HG02678 (cell line): ENCODE data around the gene AOX1.
"Not testable (repeated sequence)": the region's sequence is repeated elsewhere in the genome, so short reads cannot be mapped to it uniquely, and the experiment has no call there.

Source experiments
- ATAC-seq: cut with Tn5 transposase; IDR thresholded peaks from one replicate; pipeline ENCODE4 v1.9.1; 2021; ENCODE audit warnings: mild to moderate bottlenecking, moderate library complexity; ENCODE audit not compliant: unreplicated experiment

The AOX1 gene

DNA sequence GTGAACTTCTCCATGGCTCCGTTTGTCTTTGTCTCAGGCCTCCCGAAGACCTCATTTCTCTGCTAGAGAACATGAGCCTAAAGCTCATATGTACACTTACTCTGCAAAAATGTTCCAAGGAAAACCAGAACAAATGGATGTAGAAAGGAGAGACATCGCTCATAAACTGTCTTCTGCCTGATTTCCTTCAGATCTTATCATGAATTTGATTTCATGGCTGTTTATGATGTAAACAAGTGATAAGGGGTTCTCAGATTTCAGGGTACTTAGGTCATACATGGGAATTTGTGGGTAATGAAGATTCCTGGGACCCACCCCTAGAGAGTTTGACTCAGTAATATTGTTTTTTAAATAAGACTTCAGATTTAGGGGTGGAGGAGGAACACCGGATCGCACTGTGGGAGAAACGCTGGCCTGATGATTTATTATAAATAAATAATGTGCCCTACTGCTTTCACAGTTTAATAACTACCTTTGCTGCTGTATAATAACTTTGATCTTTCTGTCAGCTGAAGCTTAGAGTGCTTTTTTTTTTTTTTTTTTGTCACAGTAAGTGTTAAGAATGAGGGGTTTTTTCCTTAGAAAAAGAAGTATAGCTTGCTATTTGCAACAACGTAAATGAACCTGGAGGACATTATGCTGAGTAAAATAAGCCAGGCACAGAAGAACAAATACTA lies 14.9 kb downstream of the AOX1 start:
- no peak for ATAC-seq

DNA sequence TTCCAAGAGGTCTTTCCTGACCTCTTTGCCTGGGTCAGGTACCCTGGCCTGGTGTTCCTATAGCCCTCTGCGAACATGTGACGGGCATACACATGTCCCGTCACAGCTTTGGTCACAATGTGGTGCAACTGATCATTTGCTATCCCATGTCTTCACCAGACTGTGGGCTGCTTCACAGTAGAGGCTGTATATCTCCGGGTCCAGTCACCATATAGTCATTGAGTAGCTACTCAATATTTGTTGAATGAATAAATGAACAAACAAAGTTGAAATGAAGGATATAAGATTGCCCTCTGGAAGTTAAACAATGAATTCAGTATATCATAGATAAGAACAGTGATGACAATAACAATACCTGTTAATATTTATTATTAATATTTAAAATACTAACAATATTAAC lies 16.8 kb downstream of the AOX1 start:
- ATAC-seq, result no peak

DNA sequence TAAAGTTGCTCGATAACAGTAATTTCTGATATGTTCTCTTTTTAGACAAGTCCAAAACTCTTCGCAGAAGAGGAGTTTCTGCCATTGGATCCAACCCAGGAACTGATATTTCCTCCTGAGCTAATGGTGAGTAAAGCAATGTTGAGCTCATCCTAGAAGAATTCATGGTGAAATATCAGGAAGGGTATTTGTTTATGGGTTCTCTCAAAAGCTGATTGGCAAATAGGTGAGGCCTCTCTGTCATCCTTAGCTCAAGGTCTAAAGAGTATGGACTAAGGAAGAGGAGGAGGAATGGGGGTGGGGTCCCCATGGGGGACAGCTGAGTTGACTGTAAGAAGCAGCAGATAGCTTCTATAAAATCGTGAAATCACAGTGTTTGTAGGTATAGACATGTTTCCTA lies 18.2 kb downstream of the AOX1 start:
- ATAC-seq, result no peak

DNA sequence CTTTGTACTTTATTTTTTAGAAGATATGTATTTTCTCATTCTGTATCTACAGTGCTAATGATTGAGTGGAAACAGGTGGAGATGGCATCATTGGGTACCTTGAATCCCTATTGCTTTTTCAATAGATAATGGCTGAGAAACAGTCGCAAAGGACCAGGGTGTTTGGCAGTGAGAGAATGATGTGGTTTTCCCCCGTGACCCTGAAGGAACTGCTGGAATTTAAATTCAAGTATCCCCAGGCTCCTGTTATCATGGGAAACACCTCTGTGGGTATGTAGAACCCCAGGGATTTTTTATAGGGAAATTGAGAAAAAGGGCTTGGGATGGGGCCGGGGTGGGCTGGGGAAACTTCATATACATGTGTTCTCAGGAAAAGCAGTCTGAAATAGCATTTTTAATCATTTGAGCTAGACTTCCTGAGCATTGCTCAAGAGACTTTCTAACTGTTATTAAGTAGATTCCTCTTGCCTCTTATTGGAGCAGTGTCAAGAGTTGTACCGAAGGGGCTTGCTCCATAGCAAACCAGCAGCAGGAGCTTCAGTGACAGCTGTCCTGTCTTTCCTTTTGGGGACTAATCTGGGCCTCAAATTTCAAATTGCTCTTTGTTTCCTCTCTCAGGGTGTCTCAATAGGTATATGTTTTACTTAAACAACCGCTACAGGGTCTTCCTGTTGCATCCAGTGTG lies 18.9 kb downstream of the AOX1 start:
- no peak for ATAC-seq

DNA sequence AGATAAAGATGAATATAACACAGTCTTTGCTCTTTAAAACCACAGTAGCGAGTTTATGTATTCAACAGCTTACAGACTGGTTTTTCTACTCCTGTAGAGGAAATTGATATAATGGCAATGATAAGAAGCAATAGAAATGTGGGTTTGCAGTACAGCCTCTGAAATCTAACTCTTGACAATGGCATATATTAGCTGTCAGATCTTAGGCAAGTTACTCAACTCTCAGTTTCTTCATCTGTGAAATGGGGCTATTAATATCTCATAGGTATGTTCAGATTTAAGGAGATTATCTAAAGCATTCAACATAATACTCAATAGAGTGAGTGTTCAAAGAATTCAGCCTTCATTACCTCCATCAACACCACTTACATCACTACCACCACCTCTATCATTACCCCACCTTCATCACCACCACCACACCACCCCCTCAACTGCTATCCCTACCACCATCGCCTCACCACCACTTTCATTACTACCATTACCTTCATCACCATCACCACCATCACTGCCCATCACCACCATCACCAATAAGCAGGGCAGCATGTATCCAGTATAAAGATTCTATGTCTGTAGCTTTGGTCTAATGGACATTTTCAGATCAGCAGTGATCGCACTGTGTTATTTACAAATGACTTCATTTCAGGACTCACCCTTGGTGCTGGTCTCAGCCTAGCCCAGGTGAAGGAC lies 22.7 kb downstream of the AOX1 start:
- ATAC-seq, result no peak

DNA sequence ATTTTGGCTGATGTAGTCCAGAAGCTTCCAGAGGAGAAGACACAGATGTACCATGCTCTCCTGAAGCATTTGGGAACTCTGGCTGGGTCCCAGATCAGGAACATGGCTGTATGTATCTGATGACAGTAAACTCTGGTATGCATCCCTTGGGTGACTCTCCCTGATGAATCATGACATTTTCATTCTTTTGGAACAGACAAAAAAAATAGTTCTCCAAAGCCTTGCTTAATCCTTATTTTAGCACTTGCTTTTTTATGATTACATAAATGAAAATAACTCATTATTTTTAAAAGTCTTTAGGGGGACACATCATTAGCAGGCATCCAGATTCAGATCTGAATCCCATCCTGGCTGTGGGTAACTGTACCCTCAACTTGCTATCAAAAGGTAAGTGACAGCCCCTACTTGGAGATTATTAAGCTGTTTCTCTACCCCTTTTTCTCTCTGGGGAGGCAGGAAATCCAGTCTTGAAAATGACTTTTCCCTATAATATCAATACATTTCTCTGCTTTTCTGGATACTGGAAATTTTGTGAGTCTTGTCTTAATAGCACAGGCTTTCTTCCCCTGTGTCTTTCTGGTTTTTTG lies 23.3 kb downstream of the AOX1 start:
- no peak for ATAC-seq

DNA sequence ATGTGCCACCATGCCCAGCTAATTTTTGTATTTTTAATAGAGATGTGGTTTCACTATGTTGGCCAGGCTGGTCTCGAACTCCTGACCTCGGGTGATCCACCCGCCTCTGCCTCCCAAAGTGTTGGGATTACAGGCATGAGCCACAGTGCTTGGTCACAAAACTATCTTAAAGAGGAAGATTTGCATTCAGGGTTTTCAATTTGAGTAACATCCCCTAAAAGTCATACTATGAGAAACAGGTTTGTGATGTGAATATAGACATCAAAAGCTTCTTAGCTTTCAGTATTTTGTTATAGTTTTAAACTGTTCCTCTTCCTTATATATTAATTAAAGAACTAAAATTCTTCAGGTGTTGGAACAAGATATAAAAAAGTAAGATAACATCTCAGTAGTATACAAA lies 24.4 kb downstream of the AOX1 start:
- ATAC-seq, result not testable (repeated sequence)

DNA sequence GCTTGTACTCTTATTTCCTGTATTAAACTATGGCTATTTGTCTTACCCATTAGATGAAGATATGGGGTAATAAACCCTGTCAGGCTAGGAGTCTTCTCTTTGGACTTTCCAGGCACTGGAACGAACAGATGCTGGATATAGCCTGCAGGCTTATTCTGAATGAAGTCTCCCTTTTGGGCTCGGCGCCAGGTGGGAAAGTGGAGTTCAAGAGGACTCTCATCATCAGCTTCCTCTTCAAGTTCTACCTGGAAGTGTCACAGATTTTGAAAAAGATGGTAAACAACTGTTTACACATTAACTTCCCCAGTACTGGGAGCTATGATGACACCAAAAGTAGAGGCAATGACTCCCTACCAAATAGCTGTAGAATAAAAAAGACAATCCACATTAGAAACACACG lies 27.9 kb downstream of the AOX1 start:
- ATAC-seq, result no peak

DNA sequence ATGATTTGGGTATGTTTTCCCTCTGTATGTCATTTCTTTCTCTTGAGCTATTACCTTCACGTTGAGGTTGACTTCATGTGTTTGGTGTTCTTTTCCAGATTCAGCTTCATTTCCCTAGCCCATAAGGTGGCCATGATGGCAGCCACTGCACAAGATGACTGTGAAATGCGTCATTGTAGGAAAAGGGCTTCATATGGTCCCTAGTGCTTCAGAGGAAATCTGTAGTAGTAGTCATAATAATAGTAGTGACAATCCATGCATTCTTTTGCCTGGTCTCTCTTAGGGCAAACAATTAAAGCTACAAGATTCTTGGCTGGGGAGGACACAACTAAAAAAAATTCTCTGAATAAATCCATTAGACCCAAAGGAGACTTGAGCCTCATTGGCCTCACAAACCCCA lies 28.4 kb downstream of the AOX1 start:
- ATAC-seq, result no peak

DNA sequence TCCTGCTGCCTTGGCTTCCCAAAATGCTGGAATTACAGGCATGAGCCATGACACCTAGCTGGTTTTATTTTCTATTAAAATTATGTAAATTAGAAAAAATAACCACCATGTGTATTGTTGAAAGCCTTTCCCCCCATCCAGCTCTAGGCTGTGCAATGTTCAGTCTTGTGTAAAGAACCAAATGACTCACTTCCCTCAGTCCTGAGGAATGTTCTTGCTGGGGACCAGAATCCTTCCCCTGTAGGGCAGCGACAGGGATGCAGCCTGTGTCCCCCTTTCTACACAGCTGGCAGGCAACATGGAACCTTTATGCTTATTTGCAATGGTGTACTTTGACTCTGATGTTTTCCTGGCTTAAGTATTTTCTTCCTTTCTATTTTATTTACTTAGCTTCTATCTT lies 29.4 kb downstream of the AOX1 start:
- ATAC-seq, result no peak

DNA sequence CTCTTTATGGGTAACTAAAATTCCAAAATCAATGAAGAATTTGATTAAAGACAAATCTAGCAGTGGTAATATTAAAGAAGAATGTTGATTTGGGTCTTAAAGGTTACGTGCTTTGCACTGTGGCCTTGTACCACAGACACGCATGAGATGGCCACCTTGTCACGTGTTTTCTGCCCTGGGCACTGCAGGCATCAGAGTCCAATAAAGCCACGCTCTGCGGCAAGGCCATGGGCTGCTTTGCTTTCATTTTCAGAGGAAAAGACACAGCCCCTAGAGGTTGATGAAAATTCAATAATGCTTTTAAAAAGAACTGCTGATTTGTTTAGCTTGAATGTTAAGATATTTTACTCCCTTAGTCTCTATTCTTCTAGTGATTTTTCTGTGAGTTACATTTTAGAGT lies 30.4 kb downstream of the AOX1 start:
- peak; percentile 71 for ATAC-seq

DNA sequence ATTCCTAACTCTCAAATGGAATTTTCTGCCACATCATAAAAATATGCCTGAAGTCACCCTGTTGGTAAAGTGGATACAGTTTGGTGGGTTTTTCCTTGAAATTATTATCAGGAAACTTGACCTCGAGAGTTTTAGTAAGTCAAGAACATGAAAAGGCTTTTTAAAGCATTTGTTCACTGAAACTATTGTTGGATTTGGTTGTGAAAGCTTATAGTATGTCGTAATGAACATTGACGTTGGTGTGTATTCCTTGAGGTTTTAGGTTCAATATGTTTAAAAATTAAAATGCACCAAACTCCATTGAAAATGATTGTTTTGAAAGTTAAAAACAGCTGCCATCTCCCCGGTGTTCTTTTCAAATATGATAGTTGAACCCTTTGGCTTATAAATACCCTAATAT lies 30.8 kb downstream of the AOX1 start:
- no peak for ATAC-seq

DNA sequence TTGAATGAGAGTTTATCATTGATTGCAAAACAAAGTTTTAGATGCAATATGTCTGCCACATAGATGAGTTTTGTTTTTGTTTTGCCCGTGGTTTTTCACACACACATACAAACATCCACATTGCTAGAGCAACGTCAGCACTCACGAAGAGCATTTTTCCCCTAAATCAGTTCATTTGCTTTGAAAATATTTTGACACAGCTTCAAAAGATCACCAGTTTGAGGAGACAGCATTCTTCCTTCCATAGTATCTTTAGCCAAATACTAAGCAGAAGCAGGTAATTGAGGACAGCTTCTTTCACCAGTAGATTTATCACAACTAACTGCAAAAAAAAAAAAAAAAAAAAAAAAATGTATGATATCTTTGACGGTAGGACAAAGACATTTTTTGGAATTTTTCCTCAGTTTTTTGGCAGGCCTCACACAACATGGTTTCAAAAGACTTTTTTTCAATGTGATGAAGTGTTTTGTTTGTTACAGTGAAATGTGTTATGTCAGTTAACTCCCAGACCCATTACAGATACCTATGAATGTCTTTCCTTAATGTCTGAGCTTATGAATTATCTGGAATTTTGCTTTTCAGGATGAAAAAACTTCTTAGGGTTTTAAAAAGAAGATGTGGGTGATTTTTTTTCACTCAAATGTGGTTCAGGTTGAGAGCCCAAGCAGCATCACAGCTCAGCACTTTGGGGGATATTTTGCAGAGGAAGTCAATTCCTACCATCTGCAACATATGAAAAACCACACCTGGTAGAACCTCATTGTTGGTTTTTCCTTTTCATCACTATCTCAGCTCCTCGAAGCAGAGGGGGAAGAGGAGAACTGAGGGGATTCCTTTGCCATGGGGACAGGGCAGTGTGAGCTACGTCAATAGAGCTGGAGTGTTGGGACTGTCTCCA lies 31.6 kb downstream of the AOX1 start:
- no peak for ATAC-seq

DNA sequence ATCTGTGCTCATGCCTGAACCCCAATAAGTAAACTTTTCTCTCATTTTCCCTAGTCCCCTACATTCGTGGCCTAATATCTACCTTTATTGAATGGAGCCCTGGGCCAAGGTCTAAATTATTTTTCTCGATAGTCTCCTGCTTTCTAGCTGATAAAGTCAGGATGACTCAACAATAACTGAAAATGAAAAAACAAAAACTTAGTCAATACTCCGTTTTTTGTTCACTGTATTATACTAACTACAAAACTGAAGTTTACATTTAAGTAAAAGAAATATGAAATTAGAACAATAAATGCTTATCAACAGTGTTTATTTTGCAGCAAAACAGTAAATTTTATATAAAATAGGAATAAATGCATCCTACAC lies 32.2 kb downstream of the AOX1 start:
- no peak for ATAC-seq

DNA sequence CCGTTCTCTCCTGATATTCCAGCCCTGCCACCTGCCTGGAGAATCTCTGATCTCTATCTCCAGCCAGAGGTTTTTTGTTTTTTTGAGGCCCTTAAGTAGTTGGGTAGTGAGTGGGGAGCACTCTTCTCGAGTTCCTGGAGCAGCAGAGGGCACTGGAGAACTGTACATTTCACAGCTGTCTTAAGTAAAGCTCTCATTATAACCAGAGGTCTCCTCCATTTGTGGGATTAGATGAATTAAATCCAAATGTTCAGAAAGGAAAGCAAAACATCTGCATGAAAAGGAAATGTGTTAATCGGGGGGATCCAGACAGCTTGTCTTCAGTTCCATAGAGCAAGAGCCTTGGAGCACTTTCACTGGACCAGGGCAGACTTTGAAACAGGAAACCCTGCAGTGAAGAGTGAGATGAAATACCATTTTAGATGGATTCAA lies 32.8 kb downstream of the AOX1 start:
- no peak for ATAC-seq

DNA sequence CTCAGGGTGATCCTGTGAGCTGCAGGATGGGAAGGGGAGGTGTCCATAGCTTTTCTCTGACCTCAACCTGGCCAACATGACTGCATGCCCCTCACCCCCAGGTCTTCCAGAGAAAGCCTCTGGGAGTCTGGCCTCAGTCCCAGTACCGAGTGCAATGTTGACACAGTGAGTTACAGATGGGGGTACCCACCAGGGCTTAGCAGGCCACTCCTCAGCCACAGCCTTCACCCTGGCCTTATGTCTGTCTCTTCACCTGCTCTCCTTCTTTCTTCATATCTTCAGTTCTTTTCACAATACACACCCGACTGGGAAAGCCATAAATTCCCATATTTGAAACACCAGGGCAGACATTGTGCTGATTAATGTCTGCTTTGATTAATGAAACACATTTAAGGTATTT lies 33.5 kb downstream of the AOX1 start:
- no peak for ATAC-seq

DNA sequence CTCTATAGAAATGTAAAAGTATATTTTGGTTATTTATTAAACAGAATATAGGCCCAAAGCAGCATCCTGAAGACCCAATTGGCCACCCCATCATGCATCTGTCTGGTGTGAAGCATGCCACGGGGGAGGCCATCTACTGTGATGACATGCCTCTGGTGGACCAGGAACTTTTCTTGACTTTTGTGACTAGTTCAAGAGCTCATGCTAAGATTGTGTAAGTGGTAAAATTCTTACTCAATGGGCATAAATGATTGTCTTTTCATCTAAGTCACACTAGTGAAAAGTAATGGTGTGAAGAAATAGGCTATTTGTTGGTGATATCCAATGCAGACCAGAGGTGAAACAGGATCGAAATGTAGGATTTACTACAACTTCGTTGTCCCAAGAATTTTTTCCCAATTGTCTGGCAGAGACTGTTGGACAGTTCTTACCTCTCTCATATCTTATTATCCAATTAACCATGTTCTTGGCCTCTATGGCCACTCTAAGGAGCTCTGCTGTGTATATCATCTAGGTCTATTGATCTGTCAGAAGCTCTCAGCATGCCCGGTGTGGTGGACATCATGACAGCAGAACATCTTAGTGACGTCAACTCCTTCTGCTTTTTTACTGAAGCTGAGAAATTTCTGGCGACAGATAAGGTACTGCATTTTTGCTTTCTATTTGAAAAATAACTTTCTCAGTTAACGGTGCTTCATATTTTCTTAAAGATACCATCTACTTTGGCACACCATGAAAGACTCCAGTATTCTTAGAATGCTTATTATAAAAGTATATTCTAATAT lies 35.0 kb downstream of the AOX1 start:
- no peak for ATAC-seq

DNA sequence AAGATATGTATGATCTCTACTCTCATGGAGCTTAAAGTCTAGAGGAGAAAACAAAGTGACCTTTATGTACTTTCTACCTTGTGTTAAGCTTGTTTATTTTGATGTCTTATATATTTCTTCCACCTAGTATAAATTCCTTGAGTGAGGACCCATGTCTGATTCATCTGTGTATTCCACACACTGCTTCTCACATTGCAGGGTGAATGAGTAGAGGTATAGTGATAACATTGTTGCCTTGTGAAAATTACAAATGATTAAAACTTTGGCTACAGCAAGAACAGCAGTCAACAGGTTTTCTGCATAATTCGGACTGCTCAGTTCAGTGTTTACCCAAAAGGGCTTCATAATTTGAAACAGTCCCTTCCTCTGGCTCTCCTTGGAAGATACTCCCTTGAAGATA lies 36.3 kb downstream of the AOX1 start:
- ATAC-seq, result no peak

DNA sequence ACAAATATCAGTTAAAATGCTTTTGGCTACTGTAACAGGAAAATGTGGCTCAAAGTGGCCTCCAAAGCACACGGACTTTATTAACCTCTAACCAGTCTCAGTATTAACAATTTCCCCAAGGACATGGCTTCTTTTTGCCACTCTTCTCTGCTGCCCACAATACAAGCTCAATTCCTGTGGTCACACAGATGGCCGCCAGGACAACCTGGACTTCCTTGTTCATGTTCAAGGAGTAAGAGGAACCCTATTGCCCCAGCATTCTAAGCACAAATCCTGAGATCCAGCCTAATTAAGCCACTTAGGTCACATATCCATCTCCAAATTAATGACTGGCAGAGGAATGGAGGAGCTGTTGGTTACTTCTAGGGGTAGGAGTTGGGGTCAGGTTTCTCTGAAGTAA lies 38.2 kb downstream of the AOX1 start:
- ATAC-seq, result no peak

DNA sequence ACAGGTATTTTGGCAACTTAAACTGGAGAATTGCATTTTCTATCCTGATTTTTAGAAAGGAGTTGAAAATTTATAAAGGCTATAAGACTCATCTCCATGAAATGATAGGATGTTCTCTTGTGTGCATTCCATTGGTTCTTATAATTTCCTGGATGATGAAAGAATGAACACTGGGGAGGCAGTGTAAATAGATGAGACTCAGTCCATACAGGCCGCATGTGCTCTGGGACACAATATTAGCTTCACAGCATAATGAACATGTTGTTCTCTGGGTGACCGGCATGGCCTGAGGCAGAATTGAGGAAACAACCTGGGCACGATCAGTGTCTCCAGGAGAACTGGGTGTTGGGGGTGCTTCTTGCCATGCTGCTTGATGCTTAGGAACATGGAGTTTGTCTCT lies 38.8 kb downstream of the AOX1 start:
- ATAC-seq, result no peak
